Activated T-helper 1 cell treated with Interleukin-2 at 50 U/mL for 16 hours (primary cell): ENCODE results near the gene NOA1.
"Not testable (repeated sequence)": the region's sequence is repeated elsewhere in the genome, so short reads cannot be mapped to it uniquely, and the experiment has no call there.

Experiments
- DNase-seq: peaks from one replicate; pipeline ENCODE4 v3.0.0-alpha.2; 2020; ENCODE audit warnings: low read depth

Gene NOA1

GRCh38 chr4:56958111-56958517 lies 19.3 kb downstream of the NOA1 start:
- no peak for DNase-seq

GRCh38 chr4:56953680-56954520 lies 23.5 kb downstream of the NOA1 start:
- DNase-seq: no peak

GRCh38 chr4:56941403-56941802 lies 36.0 kb downstream of the NOA1 start:
- no peak for DNase-seq

GRCh38 chr4:56940971-56941370 lies 36.4 kb downstream of the NOA1 start:
- DNase-seq: no peak

- no peak for DNase-seq
Measured at GRCh38 chr4:56940403-56940802, 37.0 kb downstream of the NOA1 start.

- DNase-seq: not testable (repeated sequence)
Measured at GRCh38 chr4:56939826-56940225, 37.6 kb downstream of the NOA1 start.

GRCh38 chr4:56937262-56937661 lies 40.1 kb downstream of the NOA1 start:
- no peak for DNase-seq

GRCh38 chr4:56931924-56932323 lies 45.5 kb downstream of the NOA1 start:
- DNase-seq: no peak

- DNase-seq: no peak
Measured at GRCh38 chr4:56930638-56931037, 46.8 kb downstream of the NOA1 start.

- DNase-seq: no peak
Measured at GRCh38 chr4:56927196-56927595, 50.2 kb downstream of the NOA1 start.

GRCh38 chr4:56914977-56915376 lies 62.4 kb downstream of the NOA1 start:
- not testable (repeated sequence) for DNase-seq

- no peak for DNase-seq
Measured at GRCh38 chr4:56914336-56914735, 63.1 kb downstream of the NOA1 start.
